ENCODE measurements around the gene OR1L8.
"Not testable (repeated sequence)": the region's sequence is repeated elsewhere in the genome, so short reads cannot be mapped to it uniquely, and the experiment has no call there.

Gene OR1L8, protein sequence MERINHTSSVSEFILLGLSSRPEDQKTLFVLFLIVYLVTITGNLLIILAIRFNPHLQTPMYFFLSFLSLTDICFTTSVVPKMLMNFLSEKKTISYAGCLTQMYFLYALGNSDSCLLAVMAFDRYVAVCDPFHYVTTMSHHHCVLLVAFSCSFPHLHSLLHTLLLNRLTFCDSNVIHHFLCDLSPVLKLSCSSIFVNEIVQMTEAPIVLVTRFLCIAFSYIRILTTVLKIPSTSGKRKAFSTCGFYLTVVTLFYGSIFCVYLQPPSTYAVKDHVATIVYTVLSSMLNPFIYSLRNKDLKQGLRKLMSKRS

DNA sequence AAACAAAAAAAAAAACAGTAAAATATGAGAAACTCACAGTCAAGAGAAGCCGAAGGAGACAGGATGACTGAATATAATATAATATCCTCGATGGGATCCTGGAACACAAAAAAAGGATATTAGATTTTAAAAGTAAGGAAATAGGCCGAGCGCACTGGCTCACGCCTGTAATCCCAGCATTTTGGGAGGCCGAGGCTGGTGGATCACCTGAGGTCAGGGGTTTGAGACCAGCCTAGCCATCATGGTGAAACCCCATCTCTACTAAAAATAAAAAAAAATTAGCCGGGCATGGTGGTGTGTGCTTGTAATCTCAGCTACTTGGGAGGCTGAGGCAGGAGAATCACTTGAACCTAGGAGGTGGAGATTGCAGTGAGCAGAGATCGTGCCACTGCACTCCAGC, at the start of gene OR1L8:
Gene OR1L8, minus strand, starts transcription at position 101 of the 400 bp plus-strand sequence. CDS start 14,907 bp downstream, outside the sequence.
- DNase-seq = not testable (repeated sequence)

DNA sequence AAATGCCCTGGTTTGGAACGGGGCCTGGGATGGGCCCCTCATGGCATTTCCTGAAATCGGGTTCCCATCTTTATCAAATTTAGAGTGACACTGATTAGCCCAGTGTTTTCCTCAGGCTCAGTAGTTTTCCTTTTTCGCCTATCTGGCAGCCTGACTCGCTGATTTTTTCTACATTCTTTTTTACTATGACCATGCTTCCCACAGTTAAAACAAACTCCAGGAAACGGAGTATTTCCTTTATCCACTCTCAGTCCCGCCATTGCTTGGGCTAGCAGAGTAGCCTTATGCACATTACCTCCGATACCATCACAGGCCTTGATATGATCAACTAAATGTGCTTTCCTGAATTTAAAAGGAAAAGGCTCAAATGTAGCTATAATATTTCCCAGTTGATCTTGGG, 36.8 kb upstream of the OR1L8 start:
- DNase-seq = no peak

DNA sequence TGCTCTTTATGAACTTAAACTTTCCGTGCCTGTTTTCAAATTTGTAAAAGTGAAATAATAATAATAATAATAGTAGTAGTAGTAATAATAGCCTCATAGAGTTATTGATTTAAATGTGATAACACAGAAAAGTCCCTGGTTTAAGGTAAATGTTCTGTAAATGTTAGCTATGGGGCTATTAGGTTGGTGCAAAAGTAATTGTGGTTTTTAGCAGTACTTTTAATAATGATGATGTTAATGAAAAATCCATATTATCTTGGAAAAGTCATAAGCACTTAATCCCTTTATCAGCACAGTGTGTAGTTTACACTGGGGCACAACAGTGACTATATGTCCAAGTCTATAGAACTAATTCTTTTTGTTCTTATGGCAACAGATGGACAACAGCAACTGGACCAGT, 31.2 kb upstream of the OR1L8 start, which contains the start of gene OR1Q1:
Gene OR1Q1, plus strand, starts transcription at position 377 of the 400 bp plus-strand sequence. Its CDS starts 0 bp downstream, at position 377.
- no peak for DNase-seq

DNA sequence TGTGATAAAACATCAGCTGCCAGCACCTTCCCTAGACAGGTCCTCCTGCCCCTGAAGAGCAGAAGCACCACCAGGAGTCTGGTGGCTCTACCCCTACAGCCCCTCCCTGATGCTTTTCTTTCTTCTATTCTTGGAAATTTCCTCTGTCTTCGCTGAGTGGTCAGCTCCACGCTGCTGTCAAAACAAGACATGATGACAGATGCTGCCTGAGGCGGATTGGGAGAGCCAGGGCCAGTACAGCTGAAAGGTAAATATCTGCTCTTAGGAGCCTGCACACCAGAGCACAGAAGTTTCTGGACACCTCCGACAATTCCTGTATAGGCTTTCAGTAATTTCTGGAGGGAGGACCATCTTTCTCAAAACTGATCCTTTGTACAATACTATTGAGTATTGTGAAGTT, 26.6 kb upstream of the OR1L8 start:
- no peak for DNase-seq

DNA sequence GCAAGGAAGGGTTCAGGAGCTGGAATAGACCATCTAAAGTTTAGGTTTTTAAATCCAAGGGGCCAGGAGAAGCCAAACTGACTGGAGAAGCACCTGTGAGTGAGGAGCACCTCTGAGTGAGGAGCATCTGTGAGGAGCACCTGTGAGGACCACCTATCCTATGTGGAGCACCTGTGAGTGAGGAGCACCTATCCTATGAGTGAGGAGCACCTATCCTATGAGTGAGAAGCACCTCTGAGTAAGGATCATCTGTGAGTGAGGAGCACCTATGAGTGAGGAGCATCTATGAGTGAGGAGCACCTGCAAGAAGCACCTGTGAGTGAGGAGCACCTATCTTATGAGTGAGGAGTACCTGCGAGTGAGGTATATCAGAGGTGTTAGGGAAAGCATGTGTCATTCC, 23.4 kb upstream of the OR1L8 start:
- DNase-seq = no peak

DNA sequence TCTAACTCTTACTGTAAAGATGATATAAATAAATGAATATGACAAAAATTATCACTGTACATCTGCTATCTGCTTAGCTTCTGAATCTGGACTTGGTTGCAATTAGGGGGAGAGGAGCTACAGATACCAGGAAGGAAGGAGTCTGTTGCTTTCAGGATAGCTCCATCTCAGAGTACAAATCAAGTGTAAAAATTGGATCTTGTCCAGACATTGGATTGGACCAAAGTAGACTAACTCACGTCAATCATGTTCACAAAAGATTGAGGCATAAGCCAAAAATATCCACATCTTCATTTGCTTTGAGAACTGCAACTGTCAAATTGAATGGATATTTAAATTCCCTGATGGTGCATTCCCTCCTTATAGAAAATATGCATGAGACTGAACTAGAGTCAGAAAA, 22.5 kb upstream of the OR1L8 start:
- DNase-seq = no peak

DNA sequence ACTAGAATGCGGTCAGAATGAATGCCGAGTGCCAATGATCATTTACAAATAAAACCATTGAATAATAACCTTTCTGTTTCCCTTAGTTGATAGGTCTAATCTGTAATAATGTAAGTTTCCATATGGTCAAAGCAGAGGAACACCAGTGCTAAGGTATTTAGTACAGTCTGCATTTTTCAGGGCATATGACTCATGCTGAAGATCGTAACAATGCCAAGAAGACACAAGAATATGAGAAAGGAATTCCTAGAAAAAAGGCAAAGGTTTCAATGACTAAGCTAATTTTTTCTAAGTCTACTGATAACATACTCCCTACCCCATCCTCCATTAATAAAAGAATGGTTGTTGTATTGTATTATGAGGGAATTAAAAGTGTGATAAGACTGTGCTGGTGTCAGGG, 2.8 kb downstream of the OR1L8 start:
- DNase-seq = no peak

DNA sequence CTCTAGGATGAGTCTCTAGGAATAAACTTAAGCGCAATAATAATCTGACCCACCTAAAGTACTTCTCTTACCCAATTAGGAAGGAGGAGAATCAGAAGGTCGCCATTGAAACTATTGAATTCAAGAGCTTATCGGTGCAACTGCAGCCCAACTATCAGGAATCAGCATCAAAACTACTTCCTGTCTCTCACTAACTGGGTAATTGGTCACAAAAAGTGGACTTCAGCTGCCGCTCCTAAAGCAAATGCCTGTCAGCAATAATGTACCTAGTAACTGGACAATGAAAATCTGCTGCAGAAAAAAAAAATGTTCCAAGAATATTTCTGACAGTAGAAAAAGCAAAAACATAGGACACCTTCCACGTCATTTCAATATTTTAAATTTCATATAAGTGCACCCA, 3.3 kb downstream of the OR1L8 start:
- no peak for DNase-seq

DNA sequence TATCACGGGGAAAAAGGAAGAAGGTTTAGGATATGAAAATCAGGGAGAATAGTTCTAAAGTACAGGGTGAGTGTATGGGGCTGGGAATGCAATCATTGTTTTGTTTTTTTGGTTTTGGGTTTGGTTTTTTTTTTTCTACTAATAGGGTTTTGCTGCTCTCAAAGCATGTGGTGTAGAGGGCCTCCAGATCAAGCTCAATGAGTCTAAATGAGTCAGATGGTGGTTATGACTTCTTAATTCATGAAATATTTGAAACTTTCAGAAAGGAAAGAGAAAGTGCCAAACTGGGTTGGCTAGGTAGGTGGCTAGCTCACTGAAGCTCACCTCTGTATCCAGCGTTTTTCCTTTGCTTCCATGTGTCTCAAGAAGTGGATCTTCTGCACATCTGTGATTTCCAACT, 10.7 kb downstream of the OR1L8 start:
- no peak for DNase-seq

DNA sequence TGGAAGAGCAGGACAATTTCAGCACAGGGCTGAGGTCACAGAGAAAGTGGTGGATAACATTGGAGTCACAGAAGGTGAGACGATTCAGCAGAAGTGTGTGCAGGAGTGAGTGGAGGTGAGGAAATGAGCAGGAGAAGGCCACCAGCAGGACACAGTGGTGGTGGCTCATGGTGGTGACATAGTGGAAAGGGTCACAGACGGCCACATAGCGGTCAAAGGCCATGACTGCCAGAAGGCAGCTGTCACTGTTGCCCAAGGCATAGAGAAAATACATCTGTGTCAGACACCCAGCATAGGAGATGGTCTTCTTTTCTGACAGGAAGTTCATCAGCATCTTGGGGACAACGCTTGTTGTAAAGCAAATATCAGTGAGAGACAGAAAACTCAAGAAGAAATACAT, 15.3 kb downstream of the OR1L8 start:
- DNase-seq = no peak

DNA sequence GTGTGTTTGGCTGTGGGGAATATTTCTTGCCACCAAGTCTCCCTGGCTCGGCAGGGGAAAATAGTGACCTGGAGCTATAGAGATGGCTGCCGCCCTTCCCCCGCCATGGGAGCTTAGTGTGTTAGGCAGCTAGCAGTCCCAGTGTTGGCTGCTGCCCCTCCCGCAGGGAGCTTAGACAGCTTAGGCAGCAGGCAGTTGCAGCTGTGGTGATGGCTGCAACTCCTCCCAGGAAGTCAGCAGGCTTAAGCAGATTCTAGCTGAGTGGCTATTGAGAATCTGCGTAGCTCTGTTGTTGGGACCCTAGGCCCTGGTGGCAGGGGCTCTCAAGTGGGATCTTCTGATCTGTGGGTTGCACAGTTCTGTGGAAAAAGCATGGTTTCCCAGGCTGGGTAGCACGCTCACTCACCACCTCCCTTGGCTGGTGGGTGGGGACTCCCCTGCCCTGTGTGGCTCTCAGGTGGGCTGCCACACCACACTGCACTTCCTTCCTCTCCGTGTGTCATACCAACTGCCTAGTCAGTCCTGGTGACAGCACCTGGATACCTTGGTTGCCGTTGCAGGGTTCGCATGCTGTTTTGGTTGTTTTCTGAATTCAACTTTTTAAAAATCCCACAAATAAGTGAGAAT, 20.9 kb downstream of the OR1L8 start:
- DNase-seq = no peak

DNA sequence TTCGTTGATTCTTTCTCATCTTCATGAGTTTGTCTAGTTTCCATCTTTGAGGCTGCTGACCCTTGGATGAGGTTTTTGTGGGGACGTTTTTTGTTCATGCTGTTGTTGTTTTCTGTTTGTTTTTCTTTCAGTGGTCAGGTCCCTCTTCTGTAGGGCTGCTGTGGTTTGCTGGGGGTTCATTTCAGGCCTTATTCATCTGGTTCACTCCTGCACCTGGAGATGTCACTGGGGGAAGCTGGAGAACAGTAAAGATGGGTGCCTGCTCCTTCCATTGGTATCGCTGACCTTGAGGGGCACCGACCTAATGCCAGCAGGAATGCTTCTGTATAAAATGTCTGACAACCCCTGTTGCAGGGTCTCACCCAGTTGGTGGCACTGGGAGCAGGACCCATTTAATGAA, 21.7 kb downstream of the OR1L8 start:
- DNase-seq = no peak

DNA sequence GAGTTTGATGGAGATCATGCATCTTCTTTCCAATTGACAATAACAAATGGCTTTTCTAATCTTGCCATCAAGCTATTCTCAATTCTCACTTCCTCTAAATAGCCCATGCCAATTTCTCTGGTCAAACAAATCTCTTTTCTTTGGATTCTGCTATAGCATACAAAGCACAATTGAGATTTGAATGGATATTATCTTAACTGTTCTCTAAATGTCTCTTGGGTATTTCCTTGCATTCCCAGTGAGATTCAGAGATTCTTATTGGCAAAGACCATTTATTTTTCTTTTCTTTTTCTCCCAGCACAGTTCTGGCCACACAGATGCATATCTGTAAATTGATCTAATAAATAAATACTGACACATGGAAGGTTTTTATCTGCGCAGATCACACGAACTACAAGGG, 30.4 kb downstream of the OR1L8 start, which contains the start of gene OR1N2:
Gene OR1N2, plus strand, starts transcription at position 301 of the 400 bp plus-strand sequence. CDS start 100 bp downstream, outside the sequence.
- DNase-seq = no peak

DNA sequence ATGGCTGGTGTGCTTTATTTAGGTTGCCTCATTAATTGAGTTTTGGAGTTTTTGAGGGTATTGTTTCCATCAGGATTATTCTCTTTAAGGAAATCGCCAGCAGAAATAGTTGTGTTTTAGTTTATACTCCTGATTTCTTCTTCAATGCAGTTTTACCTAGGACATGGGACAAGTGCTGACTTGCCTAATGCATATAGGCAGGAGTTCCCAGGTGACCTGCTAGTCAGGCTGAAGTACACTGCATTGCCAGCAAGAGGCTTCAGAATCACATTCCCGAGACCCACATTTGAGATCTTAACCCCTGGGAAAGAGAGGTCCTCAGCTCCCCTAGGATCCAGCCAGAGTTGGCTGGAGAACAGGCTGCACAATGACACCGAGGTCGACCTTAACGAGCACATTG, 31.8 kb downstream of the OR1L8 start:
- no peak for DNase-seq

DNA sequence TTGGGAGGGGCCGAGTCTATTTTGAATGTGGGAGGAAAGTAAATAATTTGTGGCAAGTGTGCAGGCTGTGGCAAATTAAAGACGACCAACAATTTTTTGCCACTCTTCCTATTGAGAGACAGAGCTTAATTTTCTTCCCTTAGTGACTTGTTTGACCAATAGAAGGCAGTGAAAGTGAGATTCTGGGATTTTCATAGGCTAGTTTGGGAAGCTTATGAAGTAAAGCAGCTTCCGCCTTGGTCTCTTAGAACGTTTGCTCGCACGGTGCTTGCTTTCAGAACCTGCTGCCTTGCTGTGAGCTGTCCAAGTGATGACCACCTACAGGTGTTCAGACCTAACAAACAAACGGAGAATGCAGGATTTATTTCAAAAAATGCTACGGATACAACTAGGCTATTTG, 37.0 kb downstream of the OR1L8 start:
- no peak for DNase-seq

DNA sequence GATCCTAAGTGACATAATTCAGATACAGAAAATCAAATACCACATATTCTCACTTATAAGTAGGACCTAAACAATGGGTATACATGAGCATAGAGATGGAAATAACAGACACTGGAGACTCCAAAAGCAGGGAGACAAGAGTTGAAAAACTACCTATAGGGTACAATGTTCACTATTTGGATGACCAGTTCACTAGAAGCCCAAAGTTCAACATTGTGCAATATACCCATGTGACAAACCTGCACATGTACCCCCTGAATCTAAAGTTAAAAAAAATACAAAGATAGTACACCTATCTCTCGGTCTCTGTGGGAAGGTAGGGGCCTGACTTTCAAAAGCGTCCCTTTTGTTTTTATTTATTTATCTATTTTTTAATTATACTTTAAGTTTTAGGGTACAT, 44.4 kb downstream of the OR1L8 start:
- no peak for DNase-seq

DNA sequence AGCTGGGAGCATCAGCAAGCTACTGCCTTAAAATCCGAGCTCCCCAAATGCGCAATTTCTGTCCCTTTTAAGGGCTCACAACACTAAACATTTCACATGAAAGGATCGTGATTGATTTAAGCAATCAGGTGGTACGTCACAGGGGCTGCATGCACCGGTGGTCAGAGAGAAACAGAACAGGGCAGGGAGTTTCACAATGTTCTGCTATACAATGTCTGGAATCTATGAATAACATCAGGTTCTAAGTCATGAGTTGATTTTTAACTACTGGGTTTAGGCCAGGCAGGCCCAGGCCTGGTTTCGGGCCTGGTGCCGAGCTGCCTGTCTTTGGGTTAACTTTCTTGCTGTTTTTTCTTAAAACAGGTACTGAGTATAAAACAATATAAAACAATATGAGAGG, 46.1 kb downstream of the OR1L8 start:
- not testable (repeated sequence) for DNase-seq

DNA sequence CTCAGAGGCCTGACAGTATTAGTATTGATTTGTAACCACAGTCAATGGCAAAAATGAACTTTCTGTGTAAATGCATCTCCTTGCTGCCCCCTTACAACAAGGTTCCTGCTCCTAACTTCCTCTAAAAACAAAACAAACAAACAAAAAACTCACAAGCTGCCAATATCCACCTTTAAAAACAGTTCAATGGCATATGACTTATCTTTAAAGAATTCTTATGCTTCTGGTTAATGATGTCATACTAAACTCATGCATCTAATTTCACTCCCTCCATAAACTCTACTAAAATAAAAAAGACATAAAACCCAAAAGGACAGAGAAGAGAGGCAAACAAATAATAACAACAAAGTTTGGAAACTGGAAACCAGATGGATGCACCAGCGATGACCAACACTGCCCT, 47.0 kb downstream of the OR1L8 start:
- no peak for DNase-seq

DNA sequence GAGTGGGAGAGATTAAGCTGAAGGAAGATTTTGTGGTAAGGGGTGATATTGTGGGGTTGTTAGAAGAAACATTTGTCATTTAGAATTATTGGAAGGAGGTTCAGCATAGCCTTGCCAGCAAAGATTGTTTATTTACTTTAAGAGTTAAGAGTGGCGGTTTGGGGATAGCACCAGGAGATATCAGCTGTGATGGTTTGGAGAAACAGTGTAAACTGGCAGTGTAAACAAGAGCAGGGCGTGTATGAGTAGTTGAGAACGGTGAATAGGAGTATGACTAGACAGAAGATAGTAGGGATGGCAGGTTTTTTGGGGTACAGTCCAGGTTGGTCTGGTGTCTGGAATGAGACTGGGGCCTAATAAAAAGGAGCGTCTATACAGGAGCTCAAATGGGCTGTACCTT, 52.0 kb downstream of the OR1L8 start:
- DNase-seq = not testable (repeated sequence)

DNA sequence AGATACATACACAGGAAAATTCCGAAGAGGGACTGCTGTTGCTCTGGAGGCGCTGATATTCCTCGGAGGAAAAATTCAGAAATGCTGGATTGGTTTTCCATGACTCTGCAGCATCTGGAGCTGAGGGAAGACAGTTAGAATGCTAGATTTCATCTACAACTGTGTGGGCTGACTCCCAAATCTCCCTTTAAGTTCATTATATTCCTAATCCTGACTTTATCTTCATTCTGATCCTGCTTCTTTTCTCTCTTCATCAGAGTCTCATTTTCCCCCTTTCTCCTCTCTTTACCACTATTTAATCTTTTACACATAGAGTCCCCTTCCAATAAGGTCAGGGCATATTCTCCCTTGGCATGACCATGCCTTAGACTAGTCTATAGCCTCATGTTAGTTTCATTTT, 56.0 kb downstream of the OR1L8 start, which contains the start of gene OR1N1:
Gene OR1N1, minus strand, starts transcription at position 101 of the 400 bp plus-strand sequence. Its CDS starts 0 bp downstream, at position 101.
- DNase-seq = no peak

DNA sequence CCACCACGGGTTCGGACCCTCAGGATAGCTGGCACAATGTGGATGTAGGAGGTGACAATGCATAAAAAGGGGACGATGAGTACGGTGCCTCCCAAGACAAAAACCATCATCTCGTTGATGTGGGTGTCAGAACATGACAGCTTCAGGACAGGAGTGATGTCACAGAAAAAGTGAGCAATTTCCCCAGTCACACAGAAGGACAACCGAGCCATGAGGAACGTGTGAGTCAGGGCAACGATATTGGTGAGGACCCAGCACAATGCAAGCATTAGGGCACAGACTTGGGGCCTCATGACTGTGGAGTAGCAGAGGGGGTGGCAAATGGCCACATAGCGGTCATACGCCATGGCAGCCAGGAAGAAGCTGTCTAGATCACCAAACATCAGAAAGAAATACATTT, 56.6 kb downstream of the OR1L8 start:
- DNase-seq = no peak

DNA sequence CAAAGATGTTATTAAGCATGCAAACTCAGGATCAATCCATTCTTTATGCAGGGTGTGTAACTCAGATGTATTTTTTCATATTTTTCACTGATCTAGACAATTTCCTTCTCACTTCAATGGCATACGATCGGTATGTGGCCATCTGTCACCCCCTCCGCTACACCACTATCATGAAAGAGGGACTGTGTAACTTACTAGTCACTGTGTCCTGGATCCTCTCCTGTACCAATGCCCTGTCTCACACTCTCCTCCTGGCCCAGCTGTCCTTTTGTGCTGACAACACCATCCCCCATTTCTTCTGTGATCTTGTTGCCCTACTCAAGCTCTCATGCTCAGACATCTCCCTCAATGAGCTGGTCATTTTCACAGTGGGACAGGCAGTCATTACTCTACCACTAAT, 63.8 kb downstream of the OR1L8 start:
- DNase-seq = no peak

DNA sequence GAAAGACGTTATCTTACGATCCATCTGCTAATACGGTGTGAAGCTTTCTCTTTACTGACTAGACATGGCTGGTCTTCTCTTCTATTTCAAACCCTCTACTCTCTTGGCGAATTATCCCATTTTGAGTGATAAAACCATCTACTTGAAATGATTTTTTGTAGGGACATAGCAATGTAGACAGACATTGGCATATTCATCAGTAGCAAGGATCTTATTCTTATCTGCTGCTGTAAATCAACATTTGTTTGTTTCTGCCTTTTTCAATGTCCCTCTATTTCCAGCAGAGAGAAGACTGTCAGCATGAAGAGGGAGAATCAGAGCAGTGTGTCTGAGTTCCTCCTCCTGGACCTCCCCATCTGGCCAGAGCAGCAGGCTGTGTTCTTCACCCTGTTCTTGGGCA, 64.3 kb downstream of the OR1L8 start, which contains the start of gene OR1J4:
Gene OR1J4, plus strand, starts transcription at position 301 of the 400 bp plus-strand sequence. Its CDS starts 0 bp downstream, at position 301.
- no peak for DNase-seq

DNA sequence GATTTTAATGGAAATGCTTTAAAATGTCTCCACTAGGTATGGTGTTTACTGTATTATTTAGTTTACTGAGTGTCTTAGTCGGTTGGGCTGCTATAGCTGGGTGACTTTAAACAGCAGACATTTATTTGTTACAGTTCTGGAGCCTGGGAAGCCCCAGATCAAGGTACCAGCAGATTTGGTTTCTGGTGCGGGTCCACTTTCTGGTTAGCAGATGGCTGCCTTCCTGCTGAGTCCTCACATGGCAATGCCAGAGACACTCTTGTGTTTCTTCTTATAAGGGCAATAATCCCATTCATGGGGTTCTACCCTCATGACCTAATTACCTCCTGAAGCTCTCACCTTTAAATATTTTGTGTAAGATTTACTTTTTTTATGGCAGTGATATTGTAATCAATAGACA, 65.0 kb downstream of the OR1L8 start:
- no peak for DNase-seq
